RWPE2 (cell line): ENCODE data around the gene GDF11.

Source experiments
- ATAC-seq: fragments of 200-7000 bp; cut with Tn5 transposase; 3 replicates; pipeline ENCODE4 v1.9.1; 2021; ENCODE audit warnings: low read depth
- DNase-seq: peaks from one replicate; pipeline ENCODE4 v3.0.0-alpha.2; 2020; ENCODE audit warnings: low spot score
- H3K27ac ChIP-seq: fragments of 450-650 bp; 2 replicates; pipeline ENCODE4 v1.5.1; 2017; ENCODE audit warnings: mild to moderate bottlenecking; ENCODE audit not compliant: poor library complexity, severe bottlenecking
- H3K27me3 ChIP-seq: fragments of 250-450 bp; sonication (Bioruptor Pico); 2 replicates; pipeline ENCODE4 v1.5.1; 2021; ENCODE audit warnings: mild to moderate bottlenecking, moderate library complexity; ENCODE audit not compliant: insufficient read depth, poor library complexity, severe bottlenecking
- H3K36me3 ChIP-seq: fragments of 250-450 bp; sonication (Bioruptor Pico); 2 replicates; pipeline ENCODE4 v1.5.1; 2020; ENCODE audit warnings: low read depth, mild to moderate bottlenecking, moderate library complexity
- H3K4me1 ChIP-seq: fragments of 250-450 bp; sonication (Bioruptor Pico); 2 replicates; pipeline ENCODE4 v1.5.1; 2021; ENCODE audit warnings: mild to moderate bottlenecking, moderate library complexity; ENCODE audit not compliant: insufficient read depth, poor library complexity, severe bottlenecking
- H3K4me3 ChIP-seq: fragments of 250-450 bp; sonication (Bioruptor Pico); 2 replicates; pipeline ENCODE4 v1.5.1; 2021; ENCODE audit warnings: mild to moderate bottlenecking, moderate library complexity; ENCODE audit not compliant: severe bottlenecking
- H3K9me3 ChIP-seq: fragments of 250-450 bp; sonication (Bioruptor Pico); 2 replicates; pipeline ENCODE4 v1.5.1; 2021; ENCODE audit warnings: mild to moderate bottlenecking, moderate library complexity; ENCODE audit not compliant: severe bottlenecking
- CTCF ChIP-seq: fragments of 450-650 bp; IDR thresholded peaks from one replicate; pipeline ENCODE4 v1.5.1; 2017; ENCODE audit warnings: mild to moderate bottlenecking, moderate library complexity; ENCODE audit not compliant: poor library complexity, severe bottlenecking

GDF11 gene

GRCh38 chr12:55698965-55699364 is 44.0 kb upstream of the GDF11 start:
- Histone ChIP-seq H3K4me1 (peaks cover 6% of the 10 kb centered on the region), H3K4me3 (no peak overlapping the region), H3K36me3 (no peaks in the 10 kb centered on the region), H3K27me3 (no peaks in the 10 kb centered on the region), H3K27ac (no peak overlapping the region), H3K9me3 (no peaks in the 10 kb centered on the region)
- ATAC-seq (no peak), DNase-seq (no peak)
- TF ChIP-seq CTCF: no peak

DNA sequence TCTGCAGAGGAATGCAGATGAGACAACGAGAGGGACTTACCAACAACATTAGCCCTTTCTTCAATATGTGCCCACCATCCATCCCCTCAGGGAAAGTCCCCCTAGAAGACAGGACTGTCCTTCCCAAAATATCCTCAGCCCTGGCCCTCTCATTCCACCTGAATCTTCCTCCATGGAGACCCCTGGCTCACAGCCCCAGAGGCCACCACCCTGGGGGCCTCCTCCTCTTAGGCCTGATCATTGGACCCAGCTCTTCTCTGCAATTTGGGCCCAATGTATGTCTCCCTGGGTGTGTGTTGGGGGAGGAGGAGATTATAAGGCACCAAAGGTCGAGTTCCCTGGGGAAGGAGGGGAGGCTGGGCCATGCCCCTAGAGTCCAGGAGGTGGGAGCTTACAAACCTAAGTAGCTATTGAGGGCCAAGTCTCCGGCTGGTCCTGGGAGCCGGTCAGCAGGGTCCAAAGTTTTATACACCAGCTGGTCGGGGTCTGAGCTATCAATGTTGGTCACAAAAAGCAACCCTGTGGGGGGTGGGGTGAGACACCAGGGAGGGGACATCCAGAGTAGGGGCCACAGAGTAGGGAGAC is 43.4 kb upstream of the GDF11 start:
- Histone ChIP-seq H3K4me3 (no peak overlapping the region), H3K27me3 (no peaks in the 10 kb centered on the region), H3K36me3 (no peaks in the 10 kb centered on the region), H3K4me1 (peaks cover 6% of the 10 kb centered on the region), H3K27ac (no peak overlapping the region), H3K9me3 (no peaks in the 10 kb centered on the region)
- DNase-seq (peak; percentile 27), ATAC-seq (no peak)
- no peak for TF ChIP-seq CTCF

GRCh38 chr12:55700255-55701018 is 42.5 kb upstream of the GDF11 start:
- Histone ChIP-seq H3K36me3 (no peaks in the 10 kb centered on the region), H3K4me3 (no peak overlapping the region), H3K27ac (no peak overlapping the region), H3K27me3 (no peaks in the 10 kb centered on the region), H3K9me3 (no peaks in the 10 kb centered on the region), H3K4me1 (peaks cover 6% of the 10 kb centered on the region)
- no peak for TF ChIP-seq CTCF
- ATAC-seq (peak; percentile 67), DNase-seq (no peak)

- DNase-seq: no peak
- Histone ChIP-seq H3K27me3 (peaks cover 9% of the 10 kb centered on the region), H3K27ac (no peak overlapping the region), H3K9me3 (no peaks in the 10 kb centered on the region), H3K36me3 (no peaks in the 10 kb centered on the region), H3K4me1 (peaks cover 6% of the 10 kb centered on the region), H3K4me3 (no peak overlapping the region)
- no peak for ATAC-seq
- no peak for TF ChIP-seq CTCF
These were observed 40.1 kb upstream of the GDF11 start for GRCh38 chr12:55702861-55703260.

DNA sequence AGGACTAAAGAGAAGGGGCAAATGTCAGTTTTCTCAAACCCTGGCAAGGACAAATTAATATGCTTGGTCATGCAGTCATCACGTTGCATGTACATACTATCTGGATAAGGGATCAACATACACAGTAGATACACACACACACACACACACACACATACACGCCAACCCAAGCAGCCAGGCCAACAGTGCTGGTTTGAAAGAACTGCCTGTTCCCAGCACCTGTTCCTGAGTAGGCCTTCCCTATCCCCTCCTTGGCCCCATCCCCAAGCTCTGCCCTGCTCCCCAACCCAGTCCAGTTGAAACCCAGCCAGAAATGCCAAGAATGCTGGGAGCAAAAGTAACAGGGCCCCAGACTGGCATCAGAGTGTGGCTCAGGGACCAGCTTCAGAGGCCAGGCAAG is 39.6 kb upstream of the GDF11 start:
- TF ChIP-seq CTCF: no peak
- Histone ChIP-seq H3K9me3 (no peaks in the 10 kb centered on the region), H3K4me1 (peaks cover 6% of the 10 kb centered on the region), H3K27me3 (peaks cover 9% of the 10 kb centered on the region), H3K27ac (no peak overlapping the region), H3K36me3 (no peaks in the 10 kb centered on the region), H3K4me3 (no peak overlapping the region)
- no peak for ATAC-seq
- no peak for DNase-seq
